NCI-H446 (cell line): Measurements from ENCODE around the gene EIF4E1B.

Experiments
- DNase-seq, 2 experiments: peaks; one replicate each; lab custom pipeline; 2025; lab: John Stamatoyannopoulos, UW

The EIF4E1B gene

DNA sequence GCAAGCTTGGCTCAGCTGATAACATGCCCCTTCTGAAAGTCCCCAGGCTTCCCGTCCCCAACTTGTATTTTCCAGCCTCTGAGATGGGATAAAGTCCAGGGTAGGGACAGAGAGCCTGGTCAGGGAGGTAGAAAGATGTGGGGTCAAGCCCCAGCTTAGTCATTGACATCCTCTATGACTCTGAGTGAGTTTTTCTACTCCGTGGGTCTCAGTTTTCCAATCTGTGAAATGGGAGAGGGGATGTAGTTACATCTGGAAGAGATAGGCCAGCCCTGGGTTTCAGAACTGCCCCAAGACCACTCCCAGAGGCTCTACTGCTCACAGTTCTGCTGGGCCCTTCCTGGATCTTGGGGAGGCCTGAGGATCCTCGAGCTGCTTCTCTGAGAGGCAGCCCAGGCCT, 23.6 kb upstream of the EIF4E1B start:
- DNase-seq: no peak

GRCh38 chr5:176608142-176608705, 22.3 kb upstream of the EIF4E1B start:
- no peak for DNase-seq

DNA sequence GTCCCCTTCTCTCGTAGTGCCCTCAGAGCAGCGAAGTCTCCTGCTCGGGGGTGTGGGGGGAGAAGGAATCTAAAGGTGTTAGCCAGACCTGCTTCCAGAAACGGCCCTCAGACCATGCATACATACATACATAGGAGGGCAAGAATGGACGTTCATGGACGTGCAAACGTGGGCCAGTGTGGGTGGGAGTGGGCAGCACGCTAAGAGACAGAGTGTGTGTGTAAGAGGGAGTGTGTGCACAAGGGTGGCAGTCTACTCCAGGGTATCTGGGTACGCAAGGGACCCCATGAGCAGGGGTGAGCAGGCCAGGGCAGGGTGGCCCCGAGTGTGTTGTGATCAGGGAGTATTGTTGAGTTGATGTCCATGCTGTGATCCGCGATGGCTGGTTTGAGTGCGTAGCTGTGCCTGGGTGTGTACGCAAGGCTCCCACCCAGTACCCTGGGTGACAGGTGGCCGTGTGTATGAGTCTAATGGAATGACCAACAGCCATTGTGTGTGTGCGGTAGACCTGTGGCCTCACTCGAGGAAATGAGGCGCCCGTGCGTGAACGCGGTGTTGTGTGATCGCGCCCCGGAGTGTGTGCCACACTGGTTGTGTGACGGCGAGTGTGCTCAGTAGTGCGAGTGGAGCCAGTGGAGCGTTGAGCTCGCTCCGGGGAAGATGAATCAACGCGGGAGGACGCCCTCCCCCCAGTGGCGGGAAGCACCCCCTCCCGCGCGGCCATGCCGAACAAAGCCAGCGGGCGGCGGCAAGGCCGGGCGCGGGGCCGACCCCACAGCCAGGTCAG, 21.3 kb upstream of the EIF4E1B start:
- no peak for DNase-seq

- peak in 1 of 2 experiments; percentile 76 for DNase-seq
Measured at GRCh38 chr5:176609724-176610434, 20.6 kb upstream of the EIF4E1B start, which contains the start of gene GPRIN1. GPRIN1 (minus strand) TSS chr5:176610156; CDS start chr5:176599834, 10,322 bp downstream.

- DNase-seq: peak in 1 of 2 experiments; percentile 52
Measured at GRCh38 chr5:176610435-176610773, 20.1 kb upstream of the EIF4E1B start.

DNA sequence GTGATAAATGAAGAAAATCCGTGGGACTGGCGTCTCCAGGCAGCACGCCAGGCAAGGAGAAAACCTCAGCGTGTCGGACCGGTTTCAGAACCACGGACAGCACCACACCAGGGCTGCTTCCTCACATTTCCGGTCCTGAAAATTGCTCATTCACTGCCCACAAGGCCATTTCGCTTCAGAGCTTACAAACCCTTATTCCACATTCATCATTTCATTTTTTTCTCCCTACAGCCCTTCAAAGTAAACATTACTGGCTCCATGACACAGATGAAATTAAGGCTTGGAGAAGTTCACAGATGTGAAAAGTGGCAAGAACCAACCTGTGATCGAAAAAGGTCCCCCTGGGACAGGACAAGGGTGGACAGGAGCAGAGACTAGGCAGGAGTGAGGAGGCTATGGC, 19.0 kb upstream of the EIF4E1B start:
- no peak for DNase-seq

DNA sequence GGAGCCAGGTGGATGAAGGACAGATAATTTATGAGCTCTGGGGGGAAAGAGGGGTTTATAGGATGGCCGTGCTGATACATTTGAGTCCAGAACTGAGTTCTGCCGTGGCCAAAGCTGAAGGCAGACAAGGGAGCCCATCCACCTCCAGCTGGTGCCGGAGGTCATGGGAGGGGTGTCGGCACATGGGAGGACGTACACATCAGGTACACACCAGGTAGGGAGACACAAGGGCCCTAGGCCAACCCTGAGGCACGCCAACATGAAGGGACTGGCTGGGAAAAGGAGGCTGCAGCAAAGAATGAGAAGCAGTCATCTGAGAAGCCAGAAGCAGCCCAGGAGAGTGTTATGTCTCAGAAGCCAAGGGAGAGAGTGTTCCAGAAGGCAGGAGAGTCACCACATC, 18.5 kb upstream of the EIF4E1B start:
- no peak for DNase-seq

DNA sequence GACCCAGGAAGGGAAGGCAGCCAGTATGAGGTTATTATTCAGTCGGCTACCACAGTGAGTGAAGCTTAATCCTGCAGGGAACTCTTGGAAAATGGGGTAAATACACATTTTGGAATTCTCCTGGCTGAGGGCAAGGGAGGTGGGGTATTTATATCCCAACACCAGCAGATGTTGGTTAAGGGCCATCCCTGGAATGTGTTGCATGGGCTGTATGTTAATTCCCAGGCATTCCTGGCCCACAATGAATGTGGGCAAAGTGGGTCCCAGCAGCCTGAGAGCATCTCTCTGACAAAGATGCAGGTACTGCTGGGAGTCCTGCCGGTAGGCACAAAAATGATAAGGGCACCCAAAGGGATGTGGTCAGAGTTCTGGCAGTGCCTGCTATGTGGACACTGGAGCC, 17.6 kb upstream of the EIF4E1B start:
- DNase-seq: no peak

DNA sequence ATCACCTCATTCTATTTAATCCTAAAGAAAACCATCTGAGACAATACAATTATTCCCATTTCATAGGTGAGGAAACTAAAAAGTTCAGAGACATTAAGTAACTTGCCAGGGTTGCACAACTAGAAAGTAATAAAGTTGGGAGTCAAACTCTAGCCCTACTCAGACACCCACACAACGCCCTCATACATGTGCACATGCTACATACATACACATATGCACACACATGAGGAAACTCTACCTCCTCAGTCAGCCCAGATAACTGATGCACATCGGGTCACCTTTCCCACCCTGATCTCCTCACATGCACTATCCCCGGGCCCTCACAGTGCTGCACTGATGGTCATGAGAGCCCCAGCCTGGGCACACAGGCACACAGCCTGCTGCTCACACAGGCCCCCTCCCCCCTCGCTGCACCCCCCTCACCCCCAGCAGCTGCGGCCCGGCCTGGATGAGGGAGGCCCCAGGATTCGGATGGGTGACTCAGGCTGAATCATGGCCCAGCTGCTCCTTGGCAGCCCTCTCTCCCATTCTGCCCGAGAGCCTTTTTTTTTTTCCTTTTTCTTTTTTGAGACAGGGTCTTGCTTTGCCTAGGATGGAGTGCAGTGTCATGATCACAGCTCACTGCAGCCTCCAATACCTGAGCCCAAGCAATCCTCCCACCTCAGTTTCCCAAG, 15.5 kb upstream of the EIF4E1B start:
- DNase-seq: peak in 1 of 2 experiments; percentile 84

DNA sequence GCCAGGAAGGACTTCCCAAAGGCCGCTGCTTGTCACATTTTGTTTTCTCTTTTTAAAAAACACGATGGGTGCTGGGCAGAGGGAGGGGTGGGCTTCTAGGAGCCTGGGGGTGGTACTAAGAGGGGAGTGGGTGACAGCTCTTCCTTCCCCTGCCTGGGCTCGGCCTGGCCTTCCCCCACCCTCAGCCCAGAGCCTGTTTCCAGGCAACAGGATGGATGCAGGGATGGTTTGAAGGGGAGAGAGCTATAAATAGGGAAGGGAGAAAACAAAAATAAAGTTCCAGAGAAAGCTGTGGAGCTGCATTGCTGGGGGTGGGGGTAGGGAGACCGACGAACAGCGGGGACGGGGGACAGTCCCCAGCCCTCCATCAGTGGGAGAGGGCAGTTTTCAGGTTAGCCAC, 14.0 kb upstream of the EIF4E1B start:
- no peak for DNase-seq

GRCh38 chr5:176618783-176619182, 11.7 kb upstream of the EIF4E1B start:
- no peak for DNase-seq

DNA sequence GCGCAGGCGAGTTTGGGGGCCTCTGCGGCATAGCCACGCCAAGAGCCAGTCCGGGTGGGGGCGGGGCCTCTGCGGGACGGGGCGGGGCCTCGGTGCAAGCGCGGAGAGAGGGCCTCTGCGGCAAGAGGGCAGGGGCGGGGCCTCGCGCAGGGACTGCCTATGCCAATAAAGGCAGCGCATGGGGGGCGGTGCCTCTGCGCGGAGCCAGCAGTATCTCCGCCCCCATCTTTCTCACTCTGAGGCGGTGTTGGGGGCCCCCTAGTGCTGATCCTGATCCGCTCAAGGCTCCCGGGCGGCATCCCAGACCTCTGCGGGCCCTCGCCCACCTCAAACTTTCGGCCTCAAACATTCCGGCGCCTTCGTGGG, 11.3 kb upstream of the EIF4E1B start:
- DNase-seq: no peak

GRCh38 chr5:176619569-176620332, 10.7 kb upstream of the EIF4E1B start:
- DNase-seq: no peak

- DNase-seq: no peak
Measured at GRCh38 chr5:176620333-176620981, 10.0 kb upstream of the EIF4E1B start.

- DNase-seq: no peak
Measured at GRCh38 chr5:176621661-176622079, 8.8 kb upstream of the EIF4E1B start.

DNA sequence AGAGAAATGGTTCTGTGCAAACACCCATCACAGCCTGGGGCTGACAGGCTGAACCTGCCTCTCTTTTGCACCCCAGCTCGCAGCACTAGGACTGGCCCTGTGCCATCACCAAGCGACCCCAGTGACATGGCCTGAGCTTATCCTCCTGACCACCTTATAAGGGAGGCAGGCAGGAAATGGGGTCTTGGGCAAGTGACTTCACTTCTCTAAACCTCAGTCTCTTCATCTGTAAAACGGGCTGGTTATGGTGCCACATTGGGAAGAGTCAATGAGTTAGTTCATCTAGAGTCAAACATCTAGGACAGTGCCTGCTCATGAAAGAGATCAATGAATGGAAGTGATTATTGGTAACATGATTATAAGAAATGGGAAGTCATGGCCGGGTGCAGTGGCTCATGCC, 6.3 kb upstream of the EIF4E1B start:
- DNase-seq: no peak

- no peak for DNase-seq
Measured at GRCh38 chr5:176624938-176625337, 5.5 kb upstream of the EIF4E1B start.

DNA sequence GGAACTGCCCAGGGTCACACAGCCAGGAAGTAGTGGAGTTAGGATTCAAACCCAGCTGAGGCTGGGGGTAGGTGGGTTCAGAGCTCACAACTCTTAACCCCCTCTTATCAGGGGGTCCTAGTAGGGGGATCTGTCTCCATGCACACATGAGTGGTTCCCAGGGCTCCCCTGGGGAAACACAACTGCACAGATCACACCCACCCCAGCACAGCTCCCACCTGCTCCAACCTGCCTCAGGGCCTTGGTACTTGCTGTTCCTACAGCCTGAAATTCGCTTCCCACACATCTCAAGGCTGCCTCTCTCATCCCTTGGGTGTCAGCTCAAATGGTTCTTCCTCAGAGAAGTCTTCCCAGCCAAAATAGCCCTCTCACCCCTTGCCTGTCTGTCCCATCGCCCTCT, 5.0 kb upstream of the EIF4E1B start:
- DNase-seq: no peak

DNA sequence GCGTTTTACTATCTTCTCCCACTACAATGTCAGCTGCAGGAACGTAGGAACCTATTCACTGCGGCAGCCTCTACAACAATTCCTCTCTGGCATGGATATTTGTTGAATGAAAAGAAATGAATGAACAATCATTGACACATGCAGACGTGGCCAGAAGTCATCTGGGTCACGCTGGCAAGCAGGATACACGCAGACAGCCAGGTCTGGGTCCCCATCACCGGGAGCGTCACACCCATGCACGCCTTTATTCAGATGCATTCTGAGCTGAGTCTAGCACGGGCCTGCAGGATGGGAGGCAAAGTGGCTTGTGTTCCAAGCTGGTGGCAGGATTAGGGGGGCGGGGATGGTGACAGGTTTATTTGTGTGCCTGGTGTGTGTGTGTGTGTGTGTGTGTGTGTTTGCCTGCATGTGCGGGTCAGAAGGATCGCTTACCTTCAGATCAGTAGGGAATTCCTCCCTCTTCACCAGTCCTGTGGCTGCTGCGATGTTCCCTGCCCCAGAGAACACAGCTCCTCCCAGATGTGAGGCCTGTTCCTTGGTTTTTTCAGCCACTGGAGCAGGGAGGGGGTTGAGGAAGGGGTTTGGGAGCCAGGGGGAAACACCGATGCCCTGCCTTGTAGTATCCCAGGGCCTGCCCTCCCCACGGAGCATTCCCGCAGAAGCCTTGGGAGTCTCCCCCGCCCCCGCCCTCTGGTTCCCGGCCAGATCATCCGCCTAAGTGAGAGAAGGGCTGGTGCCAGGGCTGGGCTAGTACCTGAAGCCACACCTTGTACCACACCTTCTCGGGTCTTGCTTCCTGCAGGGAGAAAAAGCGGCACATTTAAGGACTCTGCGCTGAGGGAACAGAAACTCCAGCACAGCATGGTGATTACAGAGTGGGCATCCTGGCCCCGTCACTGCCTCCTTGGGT, 4.3 kb upstream of the EIF4E1B start:
- DNase-seq: no peak

- DNase-seq: no peak
Measured at GRCh38 chr5:176626876-176627236, 3.6 kb upstream of the EIF4E1B start.
